Measurements from ENCODE around the gene RGL2. TPM values are rescaled to one million over a fixed set of nuclear protein-coding genes. Genes with fewer than 3 reads are reported as not detected.
A peak's percentile ranks its signal among the peaks of the same experiment; 100 is the strongest.

Gene RGL2
- total and polyA plus RNA-seq, 2 of the 13 experiments (the other 11 are each of a cell fraction or from before 2014, with no cell fraction given), result 22.9 to 47.4 TPM

DNA sequence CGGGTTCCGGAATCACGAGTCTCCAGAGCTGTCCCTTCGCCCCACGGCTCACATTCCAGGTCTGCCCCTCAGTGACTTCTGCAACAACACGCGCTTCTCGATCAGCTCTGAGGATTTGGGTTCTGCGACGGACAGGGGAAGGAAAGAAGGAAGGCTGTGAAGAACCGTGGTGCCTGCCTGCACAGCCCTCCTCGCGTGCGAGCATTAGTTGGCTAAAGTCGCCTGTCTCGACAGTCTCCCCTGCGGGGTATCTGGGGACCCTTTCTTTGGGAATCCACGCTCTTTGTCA, 50.2 kb downstream of the RGL2 start (continued):
- peak; percentile 1; the same call in 1 of the 2 replicates for TF ChIP-seq RAD21 (CRISPR knock-in tag; IDR thresholded peaks at IDR 0.05)
- 0 out of 2 replicates have a peak, but pooled peaks have one; percentile 81 for TF ChIP-seq ZNF567 (CRISPR knock-in tag; IDR thresholded peaks at IDR 0.05; ENCODE audit: borderline replicate concordance)
- no peak for TF ChIP-seq HHEX (CRISPR knock-in tag; IDR thresholded peaks at IDR 0.05)
- TF ChIP-seq PAWR (CRISPR knock-in tag; IDR thresholded peaks at IDR 0.05; ENCODE audit: borderline replicate concordance), result no peak
- no peak for TF ChIP-seq LCORL (IDR thresholded peaks at IDR 0.05)
- no peak for TF ChIP-seq LCORL (CRISPR knock-in tag; IDR thresholded peaks at IDR 0.05)
- TF ChIP-seq, protein P1, sequence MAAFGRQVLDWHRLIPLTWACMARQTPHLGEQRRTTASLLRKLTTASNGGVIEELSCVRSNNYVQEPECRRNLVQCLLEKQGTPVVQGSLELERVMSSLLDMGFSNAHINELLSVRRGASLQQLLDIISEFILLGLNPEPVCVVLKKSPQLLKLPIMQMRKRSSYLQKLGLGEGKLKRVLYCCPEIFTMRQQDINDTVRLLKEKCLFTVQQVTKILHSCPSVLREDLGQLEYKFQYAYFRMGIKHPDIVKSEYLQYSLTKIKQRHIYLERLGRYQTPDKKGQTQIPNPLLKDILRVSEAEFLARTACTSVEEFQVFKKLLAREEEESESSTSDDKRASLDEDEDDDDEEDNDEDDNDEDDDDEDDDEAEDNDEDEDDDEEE (CRISPR knock-in tag; IDR thresholded peaks at IDR 0.05), result no peak; the same call in 1 of the 2 replicates
- TF ChIP-seq ZNF224 (CRISPR knock-in tag; IDR thresholded peaks at IDR 0.05), result no peak
- TF ChIP-seq ZNF546 (CRISPR knock-in tag; conservative IDR thresholded peaks at IDR 0.05), result no peak
- TF ChIP-seq, protein P2, sequence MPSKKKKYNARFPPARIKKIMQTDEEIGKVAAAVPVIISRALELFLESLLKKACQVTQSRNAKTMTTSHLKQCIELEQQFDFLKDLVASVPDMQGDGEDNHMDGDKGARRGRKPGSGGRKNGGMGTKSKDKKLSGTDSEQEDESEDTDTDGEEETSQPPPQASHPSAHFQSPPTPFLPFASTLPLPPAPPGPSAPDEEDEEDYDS (CRISPR knock-in tag; IDR thresholded peaks at IDR 0.05), result no peak
- TF ChIP-seq AHR (CRISPR knock-in tag; IDR thresholded peaks at IDR 0.05), result no peak
- TF ChIP-seq ZNF768 (CRISPR knock-in tag; IDR thresholded peaks at IDR 0.05), result no peak

DNA sequence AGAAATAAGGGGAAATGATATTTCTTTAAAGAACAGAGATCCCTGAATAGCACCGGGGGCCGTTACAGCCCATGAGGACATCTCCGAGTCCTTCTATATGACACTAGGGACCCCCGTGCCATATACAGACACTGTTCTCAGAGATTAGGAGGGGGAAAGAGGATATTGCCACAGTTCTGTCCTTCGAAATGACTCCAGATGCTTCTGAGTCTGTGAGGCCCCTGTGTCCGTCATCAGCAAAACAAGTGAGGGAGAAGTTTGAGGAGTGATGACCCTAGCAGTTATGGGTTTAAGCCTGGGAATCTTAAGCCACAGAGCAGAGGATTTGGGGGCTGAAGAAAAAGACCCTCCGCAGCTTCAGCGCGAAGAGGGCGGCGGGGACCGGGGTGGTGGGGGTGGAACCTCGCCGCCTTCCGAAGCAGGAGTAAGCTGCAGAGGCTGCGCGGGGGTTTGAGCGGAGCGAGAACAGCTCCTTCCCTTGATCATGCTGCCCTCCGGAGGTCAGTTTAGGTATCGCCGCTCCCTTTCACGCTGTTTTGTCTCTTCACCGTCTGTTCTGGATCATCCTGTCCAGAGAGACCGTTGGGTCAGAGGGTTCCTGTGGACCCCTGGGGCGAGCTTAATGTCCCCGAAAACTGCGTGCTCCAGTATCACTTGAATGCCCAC, 50.6 kb downstream of the RGL2 start:
- peak overlapping the region; percentile 75 for H3K9ac ChIP-seq (ENCODE audit: insufficient read depth, low read depth, low read length)
- no TSS peak for BruUV-seq (replicated peaks)
- intact Hi-C loops (cut with micrococcal nuclease; ENCODE audit: unreplicated experiment) (loop anchor here (2.0 kb wide), 4 partner anchors 47 to 233 kb away; partner anchors contain the start of genes RXRB and SLC39A7), in situ Hi-C loops (cut with HindIII; ENCODE audit: extremely low pct_ligation_motif_present, low pct_unique_long_range_greater_than_20kb) (loop anchor here (5.0 kb wide), 4 partner anchors 46 to 231 kb away; partner anchors contain the start of genes HSD17B8, RXRB and SLC39A7)
- WGBS (ENCODE audit: low lambda C conversion rate), result 15% methylated on average over 15 of the region's 28 CpGs
- no peaks in the 10 kb centered on the region for H4K20me1 ChIP-seq (ENCODE audit: insufficient read depth, low read length)
- ATAC-seq (peak; percentile 72), DNase-seq (ENCODE audit: low spot score) (peak; percentile 80), FAIRE-seq (peak; percentile 80)
- H3K9me3 ChIP-seq (ENCODE audit: low read length), result no peaks in the 10 kb centered on the region
- H3K36me3 ChIP-seq (replicated peaks in 1 of 2; ENCODE audit: control insufficient read depth in 1 of 2, insufficient read depth in 2 of 2, low read length in 2 of 2), result peaks cover 0 to 2% of the 10 kb centered on the region in 2 experiments; a peak in 3 of 5 replicates
- CTCF ChIA-PET (ENCODE audit: low intra/inter-chr PET ratio, low total read pairs), result interaction anchor here (1.0 to 3.1 kb wide), 9 partner anchors 43 to 233 kb away, joined by 4 to 19 read pairs (median 6); partner anchors contain the start of genes HSD17B8, RXRB and SLC39A7
- peaks cover 29% of the 10 kb centered on the region for H3K4me1 ChIP-seq (ENCODE audit: insufficient read depth, low read length)
- peak overlapping the region; percentile 100 for H3K4me2 ChIP-seq (ENCODE audit: low read depth, low read length)
- H3K27ac ChIP-seq (ENCODE audit: extremely low read length, insufficient read depth, low read length), result peak overlapping the region; percentile 81
- POLR2A ChIA-PET, result interaction anchor here (0.6 to 5.1 kb wide), 23 partner anchors 10 to 1446 kb away, joined by 3 to 94 read pairs (median 6); partner anchors contain the start of genes HSD17B8, PFDN6, RING1 and RPS18
- peak overlapping the region; percentile 25 for H2AFZ ChIP-seq (ENCODE audit: low read length)
- peaks cover 0 to 4% of the 10 kb centered on the region in 2 experiments; a peak in 1 of 5 replicates for H3K27me3 ChIP-seq (ENCODE audit: control insufficient read depth in 1 of 2, insufficient read depth in 2 of 2, low read length in 2 of 2)
- H3K79me2 ChIP-seq (ENCODE audit: insufficient read depth, low read length), result no peaks in the 10 kb centered on the region
- peak overlapping the region; percentile 51 to 89 (median 64) for H3K4me3 ChIP-seq (replicated peaks in 1 of 3; ENCODE audit: insufficient read depth in 1 of 3, low read depth in 2 of 3, low read length in 3 of 3)
- TF ChIP-seq, protein P3, sequence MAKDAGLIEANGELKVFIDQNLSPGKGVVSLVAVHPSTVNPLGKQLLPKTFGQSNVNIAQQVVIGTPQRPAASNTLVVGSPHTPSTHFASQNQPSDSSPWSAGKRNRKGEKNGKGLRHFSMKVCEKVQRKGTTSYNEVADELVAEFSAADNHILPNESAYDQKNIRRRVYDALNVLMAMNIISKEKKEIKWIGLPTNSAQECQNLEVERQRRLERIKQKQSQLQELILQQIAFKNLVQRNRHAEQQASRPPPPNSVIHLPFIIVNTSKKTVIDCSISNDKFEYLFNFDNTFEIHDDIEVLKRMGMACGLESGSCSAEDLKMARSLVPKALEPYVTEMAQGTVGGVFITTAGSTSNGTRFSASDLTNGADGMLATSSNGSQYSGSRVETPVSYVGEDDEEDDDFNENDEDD (CRISPR knock-in tag; IDR thresholded peaks at IDR 0.05; ENCODE audit: borderline replicate concordance), result peak; percentile 22; the same call in 1 of the 2 replicates
- TF ChIP-seq FOXA3 (CRISPR knock-in tag; IDR thresholded peaks at IDR 0.05) (peak; percentile 11; the same call in 1 of the 2 replicates), RELA (CRISPR knock-in tag; IDR thresholded peaks at IDR 0.05) (0 out of 2 replicates have a peak, but pooled peaks have one; percentile 65), MIER2 (CRISPR knock-in tag; IDR thresholded peaks at IDR 0.05) (no peak), MAFK (conservative IDR thresholded peaks at IDR 0.05 in 1 of 2, IDR thresholded peaks at IDR 0.05 in 1 of 2; ENCODE audit: low read length in 2 of 2) (no peak), HOXA3 (CRISPR knock-in tag; IDR thresholded peaks at IDR 0.05) (peak; percentile 46; the same call in 1 of the 2 replicates)
- TF ChIP-seq, protein P4, sequence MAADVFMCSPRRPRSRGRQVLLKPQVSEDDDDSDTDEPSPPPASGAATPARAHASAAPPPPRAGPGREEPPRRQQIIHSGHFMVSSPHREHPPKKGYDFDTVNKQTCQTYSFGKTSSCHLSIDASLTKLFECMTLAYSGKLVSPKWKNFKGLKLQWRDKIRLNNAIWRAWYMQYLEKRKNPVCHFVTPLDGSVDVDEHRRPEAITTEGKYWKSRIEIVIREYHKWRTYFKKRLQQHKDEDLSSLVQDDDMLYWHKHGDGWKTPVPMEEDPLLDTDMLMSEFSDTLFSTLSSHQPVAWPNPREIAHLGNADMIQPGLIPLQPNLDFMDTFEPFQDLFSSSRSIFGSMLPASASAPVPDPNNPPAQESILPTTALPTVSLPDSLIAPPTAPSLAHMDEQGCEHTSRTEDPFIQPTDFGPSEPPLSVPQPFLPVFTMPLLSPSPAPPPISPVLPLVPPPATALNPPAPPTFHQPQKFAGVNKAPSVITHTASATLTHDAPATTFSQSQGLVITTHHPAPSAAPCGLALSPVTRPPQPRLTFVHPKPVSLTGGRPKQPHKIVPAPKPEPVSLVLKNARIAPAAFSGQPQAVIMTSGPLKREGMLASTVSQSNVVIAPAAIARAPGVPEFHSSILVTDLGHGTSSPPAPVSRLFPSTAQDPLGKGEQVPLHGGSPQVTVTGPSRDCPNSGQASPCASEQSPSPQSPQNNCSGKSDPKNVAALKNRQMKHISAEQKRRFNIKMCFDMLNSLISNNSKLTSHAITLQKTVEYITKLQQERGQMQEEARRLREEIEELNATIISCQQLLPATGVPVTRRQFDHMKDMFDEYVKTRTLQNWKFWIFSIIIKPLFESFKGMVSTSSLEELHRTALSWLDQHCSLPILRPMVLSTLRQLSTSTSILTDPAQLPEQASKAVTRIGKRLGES (CRISPR knock-in tag; IDR thresholded peaks at IDR 0.05; ENCODE audit: borderline replicate concordance), result no peak

All from HepG2 (cell line).